Islet of Langerhans (tissue), 1 donor: ENCODE data around the gene GRM8.

Experiments used
- FAIRE-seq: peaks from one replicate; lab custom pipeline; 2011; peaks lifted over from hg19 to GRCh38; lab: Jason Lieb, UNC

GRM8 gene

GRCh38 chr7:127252778-127253280, at the start of gene GRM8:
GRM8 (minus strand) TSS chr7:127252941.
- FAIRE-seq = no peak

GRCh38 chr7:127290801-127291361, 38.1 kb upstream of the GRM8 start:
- no peak for FAIRE-seq

GRCh38 chr7:127290116-127290655, 37.4 kb upstream of the GRM8 start:
- FAIRE-seq = no peak

- FAIRE-seq = no peak
Measured at GRCh38 chr7:127287133-127287532, 34.4 kb upstream of the GRM8 start.

- no peak for FAIRE-seq
Measured at GRCh38 chr7:127270093-127270492, 17.4 kb upstream of the GRM8 start.

- no peak for FAIRE-seq
Measured at GRCh38 chr7:127266047-127266446, 13.3 kb upstream of the GRM8 start.

- FAIRE-seq = no peak
Measured at GRCh38 chr7:127264219-127264618, 11.5 kb upstream of the GRM8 start.

- no peak for FAIRE-seq
Measured at GRCh38 chr7:127258111-127258510, 5.4 kb upstream of the GRM8 start.

GRCh38 chr7:127257086-127257485, 4.3 kb upstream of the GRM8 start:
- FAIRE-seq = no peak

- no peak for FAIRE-seq
Measured at GRCh38 chr7:127256041-127256725, 3.4 kb upstream of the GRM8 start.

GRCh38 chr7:127254163-127254684, 1.5 kb upstream of the GRM8 start:
- FAIRE-seq = no peak

- no peak for FAIRE-seq
Measured at GRCh38 chr7:127253281-127254162, 781 bp upstream of the GRM8 start.

- no peak for FAIRE-seq
Measured at GRCh38 chr7:127252377-127252713, 396 bp downstream of the GRM8 start.

GRCh38 chr7:127251465-127252376, 1.0 kb downstream of the GRM8 start:
- no peak for FAIRE-seq

GRCh38 chr7:127251036-127251464, 1.7 kb downstream of the GRM8 start:
- no peak for FAIRE-seq

- FAIRE-seq = no peak
Measured at GRCh38 chr7:127250312-127251035, 2.3 kb downstream of the GRM8 start.

- FAIRE-seq = peak; percentile 5
Measured at GRCh38 chr7:127245607-127246006, 7.1 kb downstream of the GRM8 start.

- no peak for FAIRE-seq
Measured at GRCh38 chr7:127245002-127245401, 7.7 kb downstream of the GRM8 start.

- FAIRE-seq = no peak
Measured at GRCh38 chr7:127239814-127240213, 12.9 kb downstream of the GRM8 start.

GRCh38 chr7:127233630-127234029, 19.1 kb downstream of the GRM8 start:
- FAIRE-seq = no peak

- FAIRE-seq = no peak
Measured at GRCh38 chr7:127231415-127231814, 21.3 kb downstream of the GRM8 start.
